ENCODE measurements around the gene TMEM120A. TPM values are rescaled to one million over a fixed set of nuclear protein-coding genes. Genes with fewer than 3 reads are reported as not detected.

Gene TMEM120A
- total RNA-seq, 6 experiments from 2014 or later, result 20.8 to 104 (median 53.1) TPM

DNA sequence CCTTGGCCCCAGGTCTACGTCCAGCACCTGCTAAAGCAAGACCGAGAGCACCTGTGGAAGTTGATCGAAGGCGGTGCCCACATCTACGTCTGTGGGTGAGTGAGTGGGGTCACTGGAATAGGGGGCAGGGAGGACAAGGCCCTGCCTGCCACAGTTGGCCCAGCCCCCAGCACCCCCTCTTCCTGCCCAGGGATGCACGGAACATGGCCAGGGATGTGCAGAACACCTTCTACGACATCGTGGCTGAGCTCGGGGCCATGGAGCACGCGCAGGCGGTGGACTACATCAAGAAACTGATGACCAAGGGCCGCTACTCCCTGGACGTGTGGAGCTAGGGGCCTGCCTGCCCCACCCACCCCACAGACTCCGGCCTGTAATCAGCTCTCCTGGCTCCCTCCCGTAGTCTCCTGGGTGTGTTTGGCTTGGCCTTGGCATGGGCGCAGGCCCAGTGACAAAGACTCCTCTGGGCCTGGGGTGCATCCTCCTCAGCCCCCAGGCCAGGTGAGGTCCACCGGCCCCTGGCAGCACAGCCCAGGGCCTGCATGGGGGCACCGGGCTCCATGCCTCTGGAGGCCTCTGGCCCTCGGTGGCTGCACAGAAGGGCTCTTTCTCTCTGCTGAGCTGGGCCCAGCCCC lies 8.1 kb downstream of the TMEM120A start:
- peaks cover 0 to 66% (median 41%) of the 10 kb centered on the region in 4 donors for H3K36me3 ChIP-seq
- intact Hi-C loops (cut with DNase I), result no loop called here
- peak overlapping the region in 2 of 3 donors; percentile 47 to 62 for H3K27ac ChIP-seq
- peaks cover 0 to 28% (median 8%) of the 10 kb centered on the region in 4 donors for H3K4me1 ChIP-seq
- no peak overlapping the region for H3K4me3 ChIP-seq
- H3K9me3 ChIP-seq, result no peaks in the 10 kb centered on the region
- no peaks in the 10 kb centered on the region for H3K27me3 ChIP-seq
- DNase-seq (peak; percentile 34 to 67 (median 65)), ATAC-seq (peak; percentile 12 to 24 (median 17))
- 80% methylated on average over 1 of the region's 20 CpGs for WGBS (ENCODE audit: insufficient coverage, low coverage, low lambda C conversion rate, missing lambda C conversion rate)
- TF ChIP-seq, protein P1, sequence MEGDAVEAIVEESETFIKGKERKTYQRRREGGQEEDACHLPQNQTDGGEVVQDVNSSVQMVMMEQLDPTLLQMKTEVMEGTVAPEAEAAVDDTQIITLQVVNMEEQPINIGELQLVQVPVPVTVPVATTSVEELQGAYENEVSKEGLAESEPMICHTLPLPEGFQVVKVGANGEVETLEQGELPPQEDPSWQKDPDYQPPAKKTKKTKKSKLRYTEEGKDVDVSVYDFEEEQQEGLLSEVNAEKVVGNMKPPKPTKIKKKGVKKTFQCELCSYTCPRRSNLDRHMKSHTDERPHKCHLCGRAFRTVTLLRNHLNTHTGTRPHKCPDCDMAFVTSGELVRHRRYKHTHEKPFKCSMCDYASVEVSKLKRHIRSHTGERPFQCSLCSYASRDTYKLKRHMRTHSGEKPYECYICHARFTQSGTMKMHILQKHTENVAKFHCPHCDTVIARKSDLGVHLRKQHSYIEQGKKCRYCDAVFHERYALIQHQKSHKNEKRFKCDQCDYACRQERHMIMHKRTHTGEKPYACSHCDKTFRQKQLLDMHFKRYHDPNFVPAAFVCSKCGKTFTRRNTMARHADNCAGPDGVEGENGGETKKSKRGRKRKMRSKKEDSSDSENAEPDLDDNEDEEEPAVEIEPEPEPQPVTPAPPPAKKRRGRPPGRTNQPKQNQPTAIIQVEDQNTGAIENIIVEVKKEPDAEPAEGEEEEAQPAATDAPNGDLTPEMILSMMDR (IDR thresholded peaks at IDR 0.05), result no peak
- no peak for TF ChIP-seq POLR2A (IDR thresholded peaks at IDR 0.05)

DNA sequence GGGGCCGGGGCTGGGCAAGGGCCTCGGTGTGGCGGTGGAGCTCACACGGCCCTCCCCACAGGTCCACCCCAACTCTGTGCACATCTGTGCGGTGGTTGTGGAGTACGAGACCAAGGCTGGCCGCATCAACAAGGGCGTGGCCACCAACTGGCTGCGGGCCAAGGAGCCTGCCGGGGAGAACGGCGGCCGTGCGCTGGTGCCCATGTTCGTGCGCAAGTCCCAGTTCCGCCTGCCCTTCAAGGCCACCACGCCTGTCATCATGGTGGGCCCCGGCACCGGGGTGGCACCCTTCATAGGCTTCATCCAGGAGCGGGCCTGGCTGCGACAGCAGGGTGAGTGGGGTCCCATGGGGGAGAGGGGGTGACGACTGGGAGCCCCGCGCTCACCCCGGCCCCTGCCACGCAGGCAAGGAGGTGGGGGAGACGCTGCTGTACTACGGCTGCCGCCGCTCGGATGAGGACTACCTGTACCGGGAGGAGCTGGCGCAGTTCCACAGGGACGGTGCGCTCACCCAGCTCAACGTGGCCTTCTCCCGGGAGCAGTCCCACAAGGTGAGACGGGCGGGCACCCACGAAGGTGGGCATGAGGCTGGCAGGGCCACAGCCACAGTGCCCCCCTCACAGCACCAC lies 8.8 kb downstream of the TMEM120A start:
- TF ChIP-seq POLR2A (IDR thresholded peaks at IDR 0.05), result no peak
- TF ChIP-seq, protein P1 (IDR thresholded peaks at IDR 0.05), result no peak
- peaks cover 0 to 72% (median 45%) of the 10 kb centered on the region in 4 donors for H3K36me3 ChIP-seq
- H3K9me3 ChIP-seq, result no peaks in the 10 kb centered on the region
- no CpG with 5 or more reads among the region's 41 CpGs for WGBS (ENCODE audit: insufficient coverage, low coverage, low lambda C conversion rate, missing lambda C conversion rate)
- peak; percentile 18 to 29 (median 23) for ATAC-seq
- intact Hi-C loops (cut with DNase I), result no loop called here
- H3K4me3 ChIP-seq, result no peak overlapping the region
- peak overlapping the region in 2 of 3 donors; percentile 47 to 62 for H3K27ac ChIP-seq
- peak; percentile 63 to 78 (median 77) for DNase-seq
- H3K27me3 ChIP-seq, result no peaks in the 10 kb centered on the region
- peaks cover 0 to 30% (median 8%) of the 10 kb centered on the region in 4 donors for H3K4me1 ChIP-seq

DNA sequence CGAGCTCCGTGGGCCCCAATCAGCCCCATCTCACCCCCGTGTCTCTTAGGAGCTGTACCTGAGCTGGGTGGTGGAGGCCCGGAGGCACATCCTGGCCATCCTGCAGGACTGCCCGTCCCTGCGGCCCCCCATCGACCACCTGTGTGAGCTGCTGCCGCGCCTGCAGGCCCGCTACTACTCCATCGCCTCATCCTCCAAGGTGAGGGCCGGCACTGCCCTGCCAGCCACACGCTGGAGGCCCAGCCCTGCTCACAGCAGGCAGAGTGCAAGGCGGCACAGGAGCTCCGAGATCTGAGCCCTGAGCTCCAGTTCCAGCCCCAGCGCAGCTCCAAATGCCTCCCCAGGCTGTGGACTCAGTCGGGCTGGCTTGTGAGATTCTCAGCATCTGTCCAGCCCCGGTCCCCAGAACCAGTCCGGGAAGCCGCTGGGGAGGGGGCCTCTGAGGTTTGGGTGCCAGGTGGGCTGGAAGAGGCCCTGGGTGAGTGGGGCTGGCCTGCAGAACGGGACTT lies 9.3 kb downstream of the TMEM120A start:
- ATAC-seq, result peak in 1 of 4 donors; percentile 0
- DNase-seq, result peak in 1 of 3 donors; percentile 65
- Histone ChIP-seq H3K9me3 (no peaks in the 10 kb centered on the region), H3K4me1 (peaks cover 0 to 32% (median 10%) of the 10 kb centered on the region in 4 donors), H3K36me3 (peaks cover 0 to 78% (median 50%) of the 10 kb centered on the region in 4 donors), H3K27ac (peak overlapping the region in 2 of 3 donors; percentile 47 to 62), H3K4me3 (no peak overlapping the region), H3K27me3 (no peaks in the 10 kb centered on the region)
- no peak for TF ChIP-seq POLR2A (IDR thresholded peaks at IDR 0.05)
- TF ChIP-seq, protein P1 (IDR thresholded peaks at IDR 0.05), result no peak
- WGBS (ENCODE audit: insufficient coverage, low coverage, low lambda C conversion rate, missing lambda C conversion rate), result 50% methylated on average over 2 of the region's 21 CpGs
- intact Hi-C loops (cut with DNase I), result no loop called here

DNA sequence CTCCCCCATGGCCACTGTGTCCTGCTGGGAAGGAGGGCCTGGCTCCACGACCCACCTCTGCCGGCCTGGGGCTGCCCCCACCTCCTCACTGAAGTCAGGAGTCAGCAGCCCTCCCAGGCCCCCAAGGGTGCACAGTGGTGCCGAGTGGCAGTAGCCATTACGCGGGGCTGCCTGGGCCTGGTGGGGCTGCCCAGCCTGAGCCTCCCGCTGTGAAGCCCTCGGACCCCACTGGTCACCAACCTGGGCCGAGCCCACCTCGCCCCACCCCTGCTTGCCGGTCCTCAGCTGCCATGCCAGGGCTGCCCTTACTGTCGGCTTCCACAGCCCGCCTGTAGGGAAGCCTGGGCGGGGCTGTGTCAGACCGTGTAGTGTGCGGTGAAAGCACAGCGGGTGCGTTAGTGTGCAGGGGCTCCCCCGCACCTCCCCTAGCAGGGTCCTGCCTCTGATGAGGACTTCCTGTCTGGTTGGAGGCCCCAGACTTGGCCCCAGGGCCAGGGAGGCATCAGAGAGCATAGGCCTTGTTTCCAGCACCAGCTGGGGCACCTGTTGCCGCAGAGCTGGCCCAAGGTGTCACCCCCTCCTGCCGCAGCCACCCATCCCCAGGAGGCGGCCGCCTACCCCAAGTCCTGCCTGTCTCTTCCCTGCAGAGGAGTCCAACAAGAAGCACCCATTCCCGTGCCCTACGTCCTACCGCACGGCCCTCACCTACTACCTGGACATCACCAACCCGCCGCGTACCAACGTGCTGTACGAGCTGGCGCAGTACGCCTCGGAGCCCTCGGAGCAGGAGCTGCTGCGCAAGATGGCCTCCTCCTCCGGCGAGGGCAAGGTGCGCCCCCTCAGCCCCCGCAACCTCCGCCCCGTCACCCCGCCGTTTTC lies 10.0 kb downstream of the TMEM120A start:
- TF ChIP-seq, protein P1 (IDR thresholded peaks at IDR 0.05), result no peak
- TF ChIP-seq POLR2A (IDR thresholded peaks at IDR 0.05), result no peak
- H3K27ac ChIP-seq, result peak overlapping the region in 1 of 3 donors; percentile 37
- H3K4me1 ChIP-seq, result peaks cover 0 to 32% (median 11%) of the 10 kb centered on the region in 4 donors
- H3K4me3 ChIP-seq, result no peak overlapping the region
- intact Hi-C loops (cut with DNase I), result no loop called here
- H3K9me3 ChIP-seq, result no peaks in the 10 kb centered on the region
- peaks cover 0 to 85% (median 54%) of the 10 kb centered on the region in 4 donors for H3K36me3 ChIP-seq
- no peaks in the 10 kb centered on the region for H3K27me3 ChIP-seq
- ATAC-seq, result no peak
- peak in 1 of 3 donors; percentile 57 for DNase-seq
- WGBS (ENCODE audit: insufficient coverage, low coverage, low lambda C conversion rate, missing lambda C conversion rate), result 100% methylated on average over 1 of the region's 44 CpGs
